ENCODE measurements around the gene APBB2.

- TF ChIP-seq EZH2 (IDR thresholded peaks at IDR 0.05; ENCODE audit: low read depth) (no peak), CTCF (conservative IDR thresholded peaks at IDR 0.05) (no peak)
Measured at GRCh38 chr4:40937140-40937725, 277.1 kb downstream of the APBB2 start.
